Stimulated activated CD4-positive, alpha-beta T cell treated with anti-CD3 and anti-CD28 coated beads, Interleukin-1b, Interleukin-23, amount 100 ng/mL, for 1 hour (primary cell): ENCODE measurements around the gene LYZL2.
"Not testable (repeated sequence)": the region's sequence is repeated elsewhere in the genome, so short reads cannot be mapped to it uniquely, and the experiment has no call there.

Source experiments
- DNase-seq, 2 donors: peaks; one replicate each; pipeline ENCODE4 v3.0.0-alpha.2; 2020; ENCODE audit warnings: low read depth in 2 of 2

LYZL2 gene

DNA sequence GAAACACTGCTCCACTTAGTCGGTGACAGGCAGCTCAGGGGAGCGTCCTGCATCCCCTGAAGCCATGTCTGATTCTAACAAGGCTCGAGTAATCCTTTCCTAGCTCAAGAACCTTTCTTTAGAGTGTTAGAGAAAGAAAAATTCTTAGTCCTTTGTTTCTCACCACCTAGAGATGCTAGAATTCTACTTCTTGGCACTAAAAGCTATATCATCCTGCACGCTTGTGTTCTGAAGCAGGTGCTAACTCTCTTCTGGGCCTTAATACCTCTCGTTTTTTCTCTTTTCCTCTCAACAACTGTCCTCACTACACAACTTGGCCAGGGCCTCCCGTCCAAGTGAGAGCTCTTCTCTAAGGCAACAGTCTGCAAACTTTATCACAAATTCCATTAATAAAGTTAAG, at the start of gene LYZL2:
LYZL2 (minus strand) TSS at position 101 of the 400 bp plus-strand sequence. CDS start 2,838 bp downstream, outside the sequence.
- DNase-seq, result no peak

DNA sequence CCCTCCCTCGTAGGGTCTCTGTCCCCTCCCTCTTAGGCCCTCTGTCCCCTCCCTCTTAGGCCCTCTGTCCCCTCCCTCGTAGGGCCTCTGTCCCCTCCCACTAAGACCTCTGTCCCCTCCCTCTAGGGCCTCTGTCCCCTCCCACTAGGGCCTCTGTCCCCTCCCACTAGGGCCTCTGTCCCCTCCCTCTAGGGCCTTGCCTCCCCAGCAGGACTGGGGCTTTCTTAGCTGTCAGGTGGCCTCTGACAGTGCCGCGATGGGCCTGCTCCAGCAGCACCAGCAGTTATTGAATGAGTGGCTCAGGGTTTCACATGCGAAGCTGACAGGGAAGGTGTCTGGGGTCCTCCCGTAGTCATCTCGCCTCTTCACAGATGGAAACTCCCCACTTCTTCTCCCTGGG, 48.1 kb upstream of the LYZL2 start:
- DNase-seq, result not testable (repeated sequence)

DNA sequence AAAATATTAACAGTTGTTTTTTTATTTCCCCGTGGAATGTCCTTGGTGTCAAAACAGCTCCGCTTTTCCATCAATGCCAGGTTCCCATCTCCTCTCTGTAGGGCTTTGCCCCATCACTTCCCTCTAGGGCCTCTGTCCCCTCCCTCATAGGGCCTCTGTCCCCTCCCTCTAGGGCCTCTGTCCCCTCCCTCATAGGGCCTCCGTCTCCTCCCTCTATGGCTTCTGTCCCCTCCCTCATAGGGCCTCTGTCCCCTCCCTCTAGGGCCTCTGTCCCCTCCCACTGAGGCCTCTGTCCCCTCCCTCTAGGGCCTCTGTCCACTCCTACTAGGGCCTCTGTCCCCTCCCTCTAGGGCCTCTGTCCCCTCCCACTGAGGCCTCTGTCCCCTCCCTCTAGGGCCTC, 47.6 kb upstream of the LYZL2 start:
- not testable (repeated sequence) for DNase-seq

DNA sequence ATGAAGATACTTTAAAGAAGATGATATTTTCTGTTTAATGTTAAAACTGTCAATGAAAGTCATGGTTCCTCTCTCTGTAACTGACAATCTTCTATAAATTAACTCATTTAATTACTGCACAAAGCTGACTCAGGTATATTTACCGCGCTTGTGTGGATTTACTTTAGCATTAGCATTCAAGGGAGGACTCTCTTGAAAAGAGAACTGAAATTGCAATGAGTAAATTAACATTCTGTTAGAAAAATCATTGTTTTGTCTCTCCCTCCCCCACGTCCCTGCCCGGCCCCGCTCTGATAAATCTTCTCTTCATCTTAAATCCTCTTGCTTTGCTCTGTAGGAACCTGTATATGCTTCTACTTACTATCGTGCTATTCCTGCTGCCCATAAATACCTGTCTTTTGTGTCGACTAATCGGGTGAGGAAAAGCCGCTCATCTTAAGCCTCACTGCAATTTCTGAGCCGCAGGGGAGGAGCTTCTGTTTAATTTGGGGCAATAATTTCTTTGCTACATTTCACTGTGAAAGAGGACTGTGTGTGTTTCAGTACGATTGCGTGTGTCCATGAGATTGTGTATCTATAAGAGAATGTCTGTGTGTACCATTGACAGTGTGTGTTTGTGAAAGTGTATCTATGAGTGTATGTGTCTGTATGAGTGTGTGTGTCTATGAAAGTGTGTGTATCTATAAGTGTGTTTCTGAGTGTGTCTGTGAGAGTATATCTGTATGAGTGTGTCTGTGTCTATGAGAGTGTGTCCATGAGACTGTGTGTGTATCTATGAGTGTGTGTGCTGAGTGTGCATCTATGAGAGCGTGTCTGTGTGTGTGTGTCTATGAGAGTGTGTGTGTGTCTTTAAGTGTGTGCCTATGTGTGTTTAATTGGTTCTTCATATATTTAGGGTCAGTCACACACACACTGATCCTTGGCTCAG, 46.5 kb upstream of the LYZL2 start:
- no peak for DNase-seq

DNA sequence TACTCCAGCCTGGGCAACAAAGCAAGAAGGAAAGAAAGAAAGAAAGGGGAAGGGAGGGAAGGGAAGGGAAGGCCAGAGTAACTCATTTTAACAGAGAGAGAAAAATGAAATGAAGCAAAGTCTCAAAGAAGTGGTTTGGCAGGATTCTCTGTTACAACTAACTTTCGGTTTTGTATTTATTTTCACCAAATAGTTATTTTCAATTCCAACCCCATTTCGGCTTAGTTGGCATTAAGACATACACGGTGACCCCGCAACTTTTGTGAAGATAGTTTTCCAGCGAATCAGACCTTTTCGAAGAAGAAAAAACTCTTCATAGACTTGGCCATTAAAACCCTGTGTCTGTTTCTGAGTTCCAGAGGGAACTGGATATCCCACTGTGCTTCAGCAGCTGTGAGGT, 45.2 kb upstream of the LYZL2 start:
- DNase-seq, result no peak

DNA sequence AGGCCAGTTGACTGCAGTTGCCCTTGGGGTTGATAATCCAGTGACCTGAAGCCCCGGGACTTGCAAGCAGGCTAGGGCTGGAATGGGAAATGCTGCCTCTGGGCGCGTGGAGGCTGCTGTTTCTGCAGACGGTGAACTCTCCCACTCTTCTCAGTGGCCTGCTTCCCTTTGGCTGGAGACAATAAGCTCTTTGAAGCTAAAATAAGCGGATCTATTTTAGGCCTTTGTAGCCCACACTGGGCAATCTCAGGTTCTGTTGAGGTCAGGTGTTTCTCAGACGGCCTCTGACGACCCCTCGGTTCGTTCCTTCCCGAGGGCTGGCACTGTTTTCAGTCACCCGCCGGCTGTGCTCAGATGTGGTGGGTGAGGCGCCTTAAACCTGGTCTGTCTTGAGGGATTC, 43.7 kb upstream of the LYZL2 start:
- DNase-seq, result not testable (repeated sequence)

DNA sequence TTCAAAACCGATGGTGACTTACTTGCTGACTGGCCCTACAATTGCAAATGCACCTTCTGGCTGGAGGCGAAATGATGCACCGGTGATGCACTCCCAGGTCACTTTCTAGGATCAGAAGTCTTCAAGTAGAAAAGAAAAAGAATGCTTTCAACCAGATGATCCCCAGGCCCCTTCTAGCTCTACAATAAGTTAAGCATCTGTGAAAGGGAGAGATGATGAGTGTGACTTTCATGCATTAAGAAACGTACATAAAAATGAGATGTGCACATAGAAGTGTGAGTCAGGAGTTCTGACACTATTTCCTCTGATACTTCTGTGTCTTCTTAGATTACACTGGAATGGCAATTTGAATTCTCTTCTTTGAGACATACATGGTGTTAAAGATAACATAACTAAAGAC, 42.8 kb upstream of the LYZL2 start:
- not testable (repeated sequence) for DNase-seq

DNA sequence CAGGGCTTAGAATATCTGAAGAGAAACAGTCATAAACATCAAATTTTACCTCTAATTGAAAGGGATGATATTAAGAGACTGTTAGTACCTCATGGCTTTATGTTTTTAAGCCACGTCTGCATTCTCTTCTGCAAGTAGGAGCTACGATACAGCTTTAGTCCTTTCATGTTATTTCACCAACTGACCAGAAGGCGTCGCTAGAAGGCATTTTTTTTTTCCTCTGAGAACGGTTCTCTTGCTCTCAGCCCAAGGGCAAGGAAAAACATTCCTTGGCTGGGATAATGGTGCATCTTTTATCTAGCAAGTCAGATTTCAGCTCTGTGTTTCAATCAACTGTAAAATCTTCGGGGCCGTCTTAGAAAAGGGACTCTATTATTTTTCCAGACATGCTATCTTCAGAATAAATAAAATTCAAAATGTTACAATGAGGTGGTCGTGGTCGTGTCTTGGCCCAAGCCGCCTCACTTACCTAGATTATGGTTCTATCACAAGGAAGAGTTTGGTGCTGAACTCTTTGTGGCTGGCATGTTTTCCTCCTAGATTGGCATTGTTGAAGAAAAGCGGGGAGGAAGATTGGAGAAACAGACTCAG, 41.6 kb upstream of the LYZL2 start:
- DNase-seq, result no peak

DNA sequence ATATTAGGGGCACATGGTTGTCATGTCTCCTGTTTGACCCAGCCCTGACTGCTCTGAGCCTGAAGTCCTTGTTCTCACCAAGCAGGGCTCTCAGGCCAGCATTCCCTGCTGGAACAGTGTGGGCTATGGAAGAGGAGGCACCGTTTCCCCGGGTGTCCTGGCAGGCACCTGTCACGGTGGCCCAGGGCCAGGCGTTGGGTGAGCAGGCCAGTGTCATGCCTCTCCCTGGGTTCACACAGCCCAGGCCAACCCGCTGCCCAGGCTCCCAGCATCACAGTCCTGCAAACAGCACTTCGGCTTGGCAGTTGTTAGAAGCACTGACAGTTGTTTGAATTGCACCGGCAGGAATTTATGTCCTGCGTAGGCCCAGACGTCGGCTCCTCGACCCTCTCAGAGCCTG, 38.4 kb upstream of the LYZL2 start:
- not testable (repeated sequence) for DNase-seq

DNA sequence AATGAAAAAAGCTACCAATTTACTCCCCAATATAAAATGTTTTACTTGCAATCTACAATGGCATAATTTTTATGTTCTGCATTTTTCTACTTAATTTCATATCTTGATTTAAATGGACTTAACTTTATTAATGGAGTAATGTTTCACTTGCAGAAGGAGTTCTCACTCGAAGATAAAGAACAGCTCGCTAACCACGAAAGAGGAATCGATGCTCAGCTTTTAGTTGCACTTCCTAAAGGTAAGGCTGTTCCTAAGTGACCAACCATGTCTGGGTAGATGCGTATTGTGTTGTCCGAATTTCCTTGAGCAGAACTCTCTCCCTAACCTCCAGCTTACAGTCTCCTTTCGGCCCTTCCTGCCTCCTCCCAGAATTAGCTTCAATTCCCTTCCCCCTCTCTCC, 33.9 kb upstream of the LYZL2 start:
- DNase-seq, result not testable (repeated sequence)

DNA sequence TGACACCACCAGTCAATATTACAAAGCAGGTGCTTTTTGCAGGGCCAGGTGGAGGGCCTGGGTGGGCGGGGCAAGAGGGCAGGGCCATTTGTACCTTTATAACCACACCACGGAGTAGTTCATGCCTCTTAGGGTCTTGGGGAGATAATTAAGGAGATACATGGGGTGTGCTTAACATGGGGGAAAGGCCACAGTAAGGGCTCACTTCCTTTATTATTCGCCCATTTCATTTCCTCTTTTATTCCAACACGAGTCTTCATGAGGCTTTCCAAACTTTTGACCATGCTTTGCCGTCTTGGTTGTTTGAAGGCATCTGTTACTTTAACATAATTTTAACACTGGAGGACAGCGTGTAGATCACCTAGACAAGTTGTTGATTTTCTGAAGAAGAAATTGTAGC, 33.3 kb upstream of the LYZL2 start:
- DNase-seq, result no peak

DNA sequence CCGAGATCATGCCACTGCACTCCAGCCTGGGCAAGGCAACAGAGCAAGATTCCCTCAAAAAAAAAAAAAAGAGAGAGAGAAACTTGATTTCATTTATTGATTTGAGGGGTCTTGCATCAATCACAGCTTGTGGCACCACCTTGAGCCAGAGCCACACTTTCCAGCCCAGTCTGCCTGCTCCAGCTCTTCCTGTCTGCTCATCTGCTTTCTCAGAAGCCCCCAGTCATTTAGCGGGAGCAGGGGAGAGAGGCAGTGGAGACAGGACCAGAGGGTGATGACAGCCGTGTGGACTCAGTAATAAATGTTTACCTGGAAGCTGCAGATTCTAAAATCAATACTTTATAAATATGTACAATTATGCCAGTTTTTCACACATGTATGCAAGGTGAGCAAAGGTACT, 30.8 kb upstream of the LYZL2 start:
- not testable (repeated sequence) for DNase-seq

DNA sequence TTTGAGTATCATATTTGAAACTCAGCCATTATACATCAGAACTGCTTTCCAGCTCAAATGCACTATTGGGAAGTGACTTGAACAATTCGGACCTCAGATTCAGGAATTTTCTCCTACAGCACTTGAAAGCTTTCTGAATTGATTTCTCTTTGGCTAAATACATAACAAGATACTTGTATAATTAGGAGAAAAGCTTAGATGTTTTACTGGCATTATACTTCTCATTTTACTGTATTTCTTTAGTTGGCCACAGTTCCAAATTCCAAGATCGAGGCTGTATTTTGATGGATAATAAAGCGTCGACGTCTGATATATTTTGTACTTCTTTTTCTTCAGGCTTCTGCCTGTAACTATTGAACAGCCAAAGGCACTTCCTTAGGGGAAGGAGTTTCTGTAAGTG, 26.7 kb upstream of the LYZL2 start:
- no peak for DNase-seq

DNA sequence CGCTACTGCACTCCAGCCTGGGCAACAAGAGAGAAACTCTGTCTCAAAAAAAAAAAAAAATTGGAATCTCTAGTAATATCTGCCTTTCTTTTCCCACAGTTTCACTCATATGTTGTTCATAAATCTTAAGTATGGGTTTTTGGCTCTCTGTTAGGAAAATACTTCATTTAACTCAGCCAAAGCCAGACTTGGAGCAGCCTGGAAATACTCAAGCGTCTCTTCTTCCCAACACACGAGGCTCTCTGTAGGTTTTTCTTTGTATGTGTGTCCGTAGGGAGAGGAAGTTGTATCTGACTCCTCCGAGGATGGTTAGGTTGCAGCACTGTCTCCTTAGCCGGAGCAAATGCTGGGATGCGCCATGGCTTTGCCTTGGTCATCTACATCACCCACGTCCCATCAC, 25.4 kb upstream of the LYZL2 start:
- DNase-seq, result not testable (repeated sequence)

DNA sequence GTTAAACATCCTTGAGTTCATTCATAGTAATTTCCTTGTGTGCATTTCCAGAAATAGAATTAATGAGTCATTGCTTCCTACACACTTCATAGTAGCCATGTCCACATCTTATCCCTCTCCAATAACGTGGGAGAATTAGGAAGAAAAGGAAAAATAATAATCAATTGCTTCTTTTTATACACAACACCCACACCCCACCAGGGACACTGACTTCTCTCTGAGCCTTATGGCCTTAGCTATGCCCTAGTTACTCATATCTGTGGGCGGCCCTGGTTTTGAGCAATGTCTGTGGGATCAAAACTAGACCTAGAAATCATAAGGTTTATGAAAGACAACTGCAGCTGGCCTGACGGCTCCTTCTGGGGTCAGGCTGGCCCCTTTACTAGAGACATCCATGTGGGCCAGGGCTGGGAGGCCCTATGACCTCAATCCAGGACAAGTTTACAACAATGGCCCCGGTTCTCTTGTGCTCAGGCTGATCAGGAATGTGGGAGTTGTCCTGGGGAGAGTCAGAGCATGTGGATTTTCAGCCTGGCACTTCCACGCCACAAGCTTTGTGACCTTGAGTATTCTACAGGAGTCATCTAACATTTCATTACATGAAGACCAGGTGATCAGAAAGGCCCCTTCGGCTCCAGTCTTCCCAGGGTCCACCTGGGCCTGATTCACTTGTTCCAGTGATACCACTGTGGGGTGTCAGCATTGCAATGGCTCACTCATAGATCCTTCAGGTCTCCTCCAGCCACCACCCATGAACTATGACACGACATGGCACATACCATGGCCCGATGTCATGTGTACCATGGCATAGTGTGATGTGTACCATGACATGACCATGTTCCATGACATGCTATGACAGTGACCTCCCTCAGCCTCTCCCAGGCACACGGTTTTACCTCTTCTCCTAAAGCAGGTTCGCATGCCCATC, 22.2 kb upstream of the LYZL2 start:
- DNase-seq, result not testable (repeated sequence)

DNA sequence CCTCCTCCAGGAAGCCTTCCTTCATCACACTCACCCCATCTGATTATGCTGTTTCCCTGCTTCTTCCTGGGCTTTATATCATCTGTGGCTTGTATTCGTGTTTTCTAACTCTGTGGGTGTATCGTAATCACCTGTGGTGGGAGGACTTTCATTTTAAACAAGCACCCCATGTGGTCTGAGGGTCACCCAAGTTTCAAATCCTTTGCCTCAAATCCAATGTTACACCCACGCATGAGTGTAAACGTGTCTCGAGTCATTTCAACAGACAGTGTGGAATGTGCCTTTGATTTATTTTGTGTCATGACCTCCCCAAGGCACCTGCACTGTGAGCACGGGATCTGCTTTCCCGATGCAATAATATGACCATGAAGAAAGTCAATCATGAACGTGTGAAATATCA, 17.5 kb upstream of the LYZL2 start:
- no peak for DNase-seq

DNA sequence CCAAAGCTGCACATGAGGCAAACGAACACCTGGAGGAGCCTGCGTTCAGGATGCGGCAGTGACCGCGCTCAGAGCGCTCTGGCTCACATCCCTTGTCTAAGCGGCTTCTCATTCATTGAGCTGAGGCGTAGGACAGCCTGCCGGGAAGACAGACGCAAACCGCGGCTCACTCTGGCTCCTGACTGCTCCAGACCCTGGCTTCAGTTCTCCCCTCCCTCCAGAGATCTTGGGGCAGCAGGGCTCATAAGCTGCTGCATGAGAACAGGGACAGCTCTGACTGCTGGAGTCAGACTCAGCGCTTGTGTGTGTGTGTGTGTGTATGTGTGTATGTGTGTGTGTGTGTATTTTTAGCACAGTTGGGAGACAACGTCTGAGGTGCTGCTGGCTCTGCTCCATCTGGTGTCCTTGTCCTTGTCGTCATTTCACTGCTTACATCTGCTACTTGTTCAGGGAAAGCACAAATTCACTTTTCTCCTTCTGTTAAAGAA, 15.8 kb upstream of the LYZL2 start:
- no peak for DNase-seq

DNA sequence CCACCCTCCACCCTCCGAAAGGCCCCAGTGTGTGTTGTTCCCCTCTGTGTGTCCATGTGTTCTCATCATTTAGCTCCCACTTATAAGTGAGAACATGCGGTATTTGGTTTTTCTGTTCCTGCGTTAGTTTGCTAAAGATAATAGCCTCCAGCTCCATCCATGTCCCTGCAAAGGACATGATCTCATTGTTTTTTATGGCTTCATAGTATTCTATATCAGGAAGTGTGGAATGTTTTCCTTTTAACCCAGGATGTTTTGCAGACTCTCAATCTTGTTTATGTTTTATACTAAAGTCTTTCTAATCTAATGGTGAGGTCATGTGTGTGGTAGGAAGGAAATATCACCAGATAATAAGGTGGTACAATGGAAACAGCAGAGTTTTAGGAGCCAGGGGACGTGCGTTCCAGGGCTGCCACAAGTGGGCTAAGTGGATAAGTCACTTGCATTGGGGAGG, 14.9 kb upstream of the LYZL2 start:
- not testable (repeated sequence) for DNase-seq

DNA sequence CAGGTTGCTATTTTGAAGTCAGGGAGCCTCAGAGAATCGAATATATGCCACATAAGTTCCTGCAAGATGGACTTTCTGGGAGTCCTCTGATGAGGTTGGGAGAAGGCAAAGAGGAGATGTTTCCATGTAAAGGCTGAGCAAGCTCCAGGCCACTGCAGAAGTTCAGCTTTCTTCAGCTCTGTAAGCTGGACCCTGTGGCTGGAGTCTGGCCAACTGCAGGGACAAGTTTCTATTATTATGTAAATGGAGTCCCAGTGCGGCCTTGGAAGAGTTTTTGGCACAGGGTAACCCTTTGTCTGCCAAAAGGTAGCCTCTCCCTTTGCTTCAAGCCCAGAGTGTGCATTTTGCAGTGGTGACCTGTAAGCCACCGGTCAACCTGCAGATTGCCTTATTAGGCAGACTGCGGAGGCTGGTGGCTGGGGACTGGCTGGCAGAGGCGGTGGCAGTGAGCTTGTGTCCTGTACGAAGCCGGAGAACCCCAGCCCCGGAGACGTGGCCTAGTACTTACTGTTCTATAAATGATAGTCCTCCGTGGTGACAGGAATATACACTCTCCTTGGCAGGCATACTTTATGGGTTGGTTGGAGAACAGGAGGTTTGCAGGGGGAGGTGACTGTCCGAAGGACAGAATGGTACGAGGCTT, 14.1 kb upstream of the LYZL2 start:
- not testable (repeated sequence) for DNase-seq

DNA sequence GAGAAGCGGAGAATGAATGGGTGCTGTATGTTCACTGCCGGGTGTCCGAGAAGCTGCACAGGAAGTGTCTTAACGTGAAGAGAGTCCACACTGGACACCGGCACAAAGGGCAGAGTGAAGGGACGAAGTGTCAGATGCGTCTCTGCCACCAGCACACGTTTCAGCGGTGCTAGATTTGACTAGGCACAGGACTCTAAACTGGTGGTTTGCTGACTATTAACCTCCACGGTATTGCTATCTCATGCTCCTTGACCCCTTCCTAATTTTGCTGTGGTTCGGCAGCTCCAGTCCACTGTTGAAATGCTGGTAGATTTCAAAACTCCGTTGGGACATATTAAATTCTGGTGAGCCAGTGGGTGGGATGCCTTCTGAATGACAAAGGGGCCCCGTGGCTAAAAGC, 13.3 kb upstream of the LYZL2 start:
- DNase-seq, result not testable (repeated sequence)
